ENCODE results near the gene ALG8.
A peak's percentile ranks its signal among the peaks of the same experiment; 100 is the strongest.

Gene ALG8

GRCh38 chr11:78168539-78169477 lies 29.4 kb upstream of the ALG8 start:
- no peak for TF ChIP-seq CTCF (conservative IDR thresholded peaks at IDR 0.05; ENCODE audit: low read length)
- peak; percentile 91 for DNase-seq (ENCODE audit: low read depth)

GRCh38 chr11:78166855-78167469 lies 27.5 kb upstream of the ALG8 start:
- no peak overlapping the region for H3K4me3 ChIP-seq (ENCODE audit: low read length)
- no peak for DNase-seq (ENCODE audit: low read depth)
- TF ChIP-seq CTCF (conservative IDR thresholded peaks at IDR 0.05; ENCODE audit: low read length), result no peak

More at GRCh38 chr11:78168539-78169477, 29.4 kb upstream of the ALG8 start:
- H3K4me3 ChIP-seq (ENCODE audit: low read length), result no peak overlapping the region

- no peak for TF ChIP-seq CTCF (conservative IDR thresholded peaks at IDR 0.05; ENCODE audit: low read length)
- no peak overlapping the region for H3K4me3 ChIP-seq (ENCODE audit: low read length)
- DNase-seq (ENCODE audit: low read depth), result no peak
Observed at GRCh38 chr11:78164471-78164870, 25.0 kb upstream of the ALG8 start.

- no peak overlapping the region for H3K4me3 ChIP-seq (ENCODE audit: low read length)
- no peak for DNase-seq (ENCODE audit: low read depth)
- no peak for TF ChIP-seq CTCF (conservative IDR thresholded peaks at IDR 0.05; ENCODE audit: low read length)
Observed at GRCh38 chr11:78163828-78164227, 24.4 kb upstream of the ALG8 start.

GRCh38 chr11:78161962-78162371 lies 22.5 kb upstream of the ALG8 start:
- no peak for TF ChIP-seq CTCF (conservative IDR thresholded peaks at IDR 0.05; ENCODE audit: low read length)
- DNase-seq (ENCODE audit: low read depth), result peak; percentile 35
- no peak overlapping the region for H3K4me3 ChIP-seq (ENCODE audit: low read length)

- DNase-seq (ENCODE audit: low read depth), result no peak
- no peak for TF ChIP-seq CTCF (conservative IDR thresholded peaks at IDR 0.05; ENCODE audit: low read length)
Observed at GRCh38 chr11:78161346-78161745, 21.9 kb upstream of the ALG8 start.

GRCh38 chr11:78160557-78160956 lies 21.1 kb upstream of the ALG8 start:
- no peak for TF ChIP-seq CTCF (conservative IDR thresholded peaks at IDR 0.05; ENCODE audit: low read length)
- H3K4me3 ChIP-seq (ENCODE audit: low read length), result no peak overlapping the region
- DNase-seq (ENCODE audit: low read depth), result no peak

More at GRCh38 chr11:78161346-78161745, 21.9 kb upstream of the ALG8 start:
- H3K4me3 ChIP-seq (ENCODE audit: low read length), result no peak overlapping the region
